ENCODE results near the gene RRAGD. TPM values are rescaled to one million over a fixed set of nuclear protein-coding genes. Genes with fewer than 3 reads are reported as not detected.

Gene RRAGD
- total RNA-seq, 2 experiments from 2014 or later, result 19.7 to 22.1 TPM

DNA sequence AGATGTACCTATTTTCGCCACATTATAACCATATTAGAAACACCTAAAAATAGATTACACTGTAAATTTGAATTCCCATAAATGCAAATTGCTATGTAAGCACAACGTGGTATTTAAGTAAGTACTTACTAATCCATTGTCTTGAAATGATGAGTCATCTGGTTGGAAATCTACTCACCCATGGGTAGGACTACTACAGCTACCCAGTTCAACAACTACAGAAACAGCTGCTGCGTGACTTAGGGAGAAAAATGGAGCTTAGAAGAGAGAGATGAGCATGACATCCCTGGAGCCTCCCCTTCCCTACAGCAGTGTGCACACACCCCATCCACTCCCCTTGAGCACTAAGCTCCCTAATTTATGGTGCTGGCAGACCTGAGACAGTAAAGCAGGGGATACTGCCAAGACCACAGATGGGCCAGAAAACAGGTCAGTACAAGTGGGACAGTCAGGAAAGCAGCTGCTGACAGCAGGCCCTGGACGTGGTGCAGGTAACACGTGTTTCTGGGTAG is 26.9 kb downstream of the RRAGD start:
- ChIA-PET POLR2A (interaction anchor here (1.1 kb wide), 1 partner anchor 24 kb away, joined by 3 read pairs; no protein-coding TSS in a partner anchor), CTCF (interaction anchor here (2.2 kb wide), 1 partner anchor 13 kb away, joined by 15 read pairs; no protein-coding TSS in a partner anchor)
- Mint-ChIP-seq H3K4me1 (ENCODE audit: low read depth) (peaks cover 3% of the 10 kb centered on the region), H3K9me3 (no peaks in the 10 kb centered on the region), H3K4me3 (no peak overlapping the region), H3K27me3 (no peaks in the 10 kb centered on the region), H3K36me3 (ENCODE audit: low read depth) (peaks cover 3% of the 10 kb centered on the region), H3K27ac (no peak overlapping the region)
- TF ChIP-seq, protein P1, sequence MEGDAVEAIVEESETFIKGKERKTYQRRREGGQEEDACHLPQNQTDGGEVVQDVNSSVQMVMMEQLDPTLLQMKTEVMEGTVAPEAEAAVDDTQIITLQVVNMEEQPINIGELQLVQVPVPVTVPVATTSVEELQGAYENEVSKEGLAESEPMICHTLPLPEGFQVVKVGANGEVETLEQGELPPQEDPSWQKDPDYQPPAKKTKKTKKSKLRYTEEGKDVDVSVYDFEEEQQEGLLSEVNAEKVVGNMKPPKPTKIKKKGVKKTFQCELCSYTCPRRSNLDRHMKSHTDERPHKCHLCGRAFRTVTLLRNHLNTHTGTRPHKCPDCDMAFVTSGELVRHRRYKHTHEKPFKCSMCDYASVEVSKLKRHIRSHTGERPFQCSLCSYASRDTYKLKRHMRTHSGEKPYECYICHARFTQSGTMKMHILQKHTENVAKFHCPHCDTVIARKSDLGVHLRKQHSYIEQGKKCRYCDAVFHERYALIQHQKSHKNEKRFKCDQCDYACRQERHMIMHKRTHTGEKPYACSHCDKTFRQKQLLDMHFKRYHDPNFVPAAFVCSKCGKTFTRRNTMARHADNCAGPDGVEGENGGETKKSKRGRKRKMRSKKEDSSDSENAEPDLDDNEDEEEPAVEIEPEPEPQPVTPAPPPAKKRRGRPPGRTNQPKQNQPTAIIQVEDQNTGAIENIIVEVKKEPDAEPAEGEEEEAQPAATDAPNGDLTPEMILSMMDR (IDR thresholded peaks at IDR 0.05), result no peak
- intact Hi-C loops (cut with micrococcal nuclease), result no loop called here
- DNase-seq (no peak), ATAC-seq (no peak)

DNA sequence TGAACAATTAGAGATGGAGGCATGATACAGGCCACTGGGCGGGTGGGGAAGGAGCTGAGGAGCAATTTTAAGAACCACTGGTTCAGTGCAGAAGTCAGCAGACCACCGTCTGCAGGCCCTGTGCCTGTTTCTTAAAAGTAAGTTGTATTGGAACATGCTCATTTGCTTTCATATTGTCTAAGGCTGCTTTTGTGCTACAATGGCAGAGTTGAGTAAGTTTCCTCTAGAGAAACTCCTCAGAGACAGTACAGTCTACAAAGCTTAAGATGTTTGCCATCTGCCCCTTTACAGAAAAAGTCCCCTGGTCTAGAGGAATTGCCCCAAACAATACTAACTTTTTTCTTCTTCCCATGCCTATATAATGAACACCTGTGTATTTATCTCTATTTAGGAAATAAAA is 31.0 kb downstream of the RRAGD start:
- DNase-seq (no peak), ATAC-seq (no peak)
- TF ChIP-seq, protein P1 (IDR thresholded peaks at IDR 0.05), result no peak
- Mint-ChIP-seq H3K9me3 (no peaks in the 10 kb centered on the region), H3K27ac (no peak overlapping the region), H3K27me3 (no peaks in the 10 kb centered on the region), H3K4me3 (no peak overlapping the region), H3K4me1 (ENCODE audit: low read depth) (peaks cover 2% of the 10 kb centered on the region), H3K36me3 (ENCODE audit: low read depth) (peaks cover 3% of the 10 kb centered on the region)
- ChIA-PET POLR2A (no interaction called here), CTCF (interaction anchor here (1.6 kb wide), 1 partner anchor 9 kb away, joined by 8 read pairs; no protein-coding TSS in a partner anchor)
- intact Hi-C loops (cut with micrococcal nuclease), result no loop called here

GRCh38 chr6:89379281-89379680 is 32.8 kb downstream of the RRAGD start:
- H3K36me3 Mint-ChIP-seq (ENCODE audit: low read depth), result peaks cover 1% of the 10 kb centered on the region

GRCh38 chr6:89378628-89379027 is 33.4 kb downstream of the RRAGD start:
- Mint-ChIP-seq H3K27me3 (no peaks in the 10 kb centered on the region), H3K9me3 (no peaks in the 10 kb centered on the region), H3K27ac (no peak overlapping the region), H3K36me3 (ENCODE audit: low read depth) (peaks cover 1% of the 10 kb centered on the region), H3K4me3 (no peak overlapping the region), H3K4me1 (ENCODE audit: low read depth) (peaks cover 11% of the 10 kb centered on the region)
- intact Hi-C loops (cut with micrococcal nuclease), result loop anchor here (5.0 kb wide), 1 partner anchor 34 kb away; the partner anchor contains the start of gene RRAGD
- CTCF ChIA-PET, result interaction anchor here (1.0 to 1.3 kb wide), 2 partner anchors 10 to 89 kb away, joined by 3 to 4 read pairs; no protein-coding TSS in a partner anchor
- ATAC-seq (no peak), DNase-seq (no peak)
- POLR2A ChIA-PET, result interaction anchor here (0.6 kb wide), 1 partner anchor 9 kb away, joined by 3 read pairs; no protein-coding TSS in a partner anchor
- TF ChIP-seq, protein P1 (IDR thresholded peaks at IDR 0.05), result no peak

More at GRCh38 chr6:89379281-89379680, 32.8 kb downstream of the RRAGD start:
- DNase-seq (no peak), ATAC-seq (no peak)
- POLR2A ChIA-PET, result no interaction called here
- Mint-ChIP-seq H3K27me3 (no peaks in the 10 kb centered on the region), H3K4me1 (ENCODE audit: low read depth) (peaks cover 11% of the 10 kb centered on the region), H3K4me3 (no peak overlapping the region), H3K9me3 (no peaks in the 10 kb centered on the region), H3K27ac (no peak overlapping the region)
- intact Hi-C loops (cut with micrococcal nuclease), result loop anchor here (5.0 kb wide), 1 partner anchor 33 kb away; the partner anchor contains the start of gene RRAGD
- TF ChIP-seq, protein P1 (IDR thresholded peaks at IDR 0.05), result no peak
- CTCF ChIA-PET, result interaction anchor here (1.0 to 1.3 kb wide), 2 partner anchors 10 to 88 kb away, joined by 3 to 4 read pairs; no protein-coding TSS in a partner anchor
